ENCODE measurements around the gene NXPH4. TPM values are rescaled to one million over a fixed set of nuclear protein-coding genes. Genes with fewer than 3 reads are reported as not detected.

NXPH4 gene
- total and polyA plus RNA-seq, 9 donors = 0.13 to 0.20 TPM; not detected in 7

GRCh38 chr12:57232156-57232756, 15.7 kb downstream of the NXPH4 start:
- Histone ChIP-seq H3K4me3 (no peak overlapping the region), H3K36me3 (no peaks in the 10 kb centered on the region), H3K27me3 (no peaks in the 10 kb centered on the region), H3K27ac (no peak overlapping the region), H3K9me3 (no peaks in the 10 kb centered on the region), H3K4me1 (ENCODE audit: insufficient read depth) (peaks cover 7% of the 10 kb centered on the region)
- intact Hi-C loops (cut with DNase I) = no loop called here
- WGBS, 3 donors = 85 to 88% (median 87%) methylated on average over 19 of the region's 19 CpGs
- DNase-seq = no peak
- TF ChIP-seq POLR2A (IDR thresholded peaks at IDR 0.05) = no peak
- TF ChIP-seq CTCF (IDR thresholded peaks at IDR 0.05) = no peak
- no peak for TF ChIP-seq EP300 (IDR thresholded peaks at IDR 0.05)

GRCh38 chr12:57233357-57234232, 17.0 kb downstream of the NXPH4 start:
- peaks cover 11% of the 10 kb centered on the region for H3K4me1 ChIP-seq (ENCODE audit: insufficient read depth)
- no peak for TF ChIP-seq CTCF (IDR thresholded peaks at IDR 0.05)
- no peak for TF ChIP-seq EP300 (IDR thresholded peaks at IDR 0.05)
- no peak for TF ChIP-seq POLR2A (IDR thresholded peaks at IDR 0.05)
- intact Hi-C loops (cut with DNase I) = no loop called here

GRCh38 chr12:57234233-57234570, 17.6 kb downstream of the NXPH4 start:
- WGBS, 3 donors = 78 to 95% (median 92%) methylated on average over 3 of the region's 3 CpGs
- intact Hi-C loops (cut with DNase I) = no loop called here
- DNase-seq = no peak
- H3K4me1 ChIP-seq (ENCODE audit: insufficient read depth) = peaks cover 11% of the 10 kb centered on the region
- no peaks in the 10 kb centered on the region for H3K9me3 ChIP-seq
- H3K36me3 ChIP-seq = no peaks in the 10 kb centered on the region
- H3K4me3 ChIP-seq = no peak overlapping the region
- TF ChIP-seq EP300 (IDR thresholded peaks at IDR 0.05) (no peak), CTCF (IDR thresholded peaks at IDR 0.05) (no peak), POLR2A (IDR thresholded peaks at IDR 0.05) (no peak)
- no peak overlapping the region for H3K27ac ChIP-seq
- H3K27me3 ChIP-seq = no peaks in the 10 kb centered on the region

More at GRCh38 chr12:57233357-57234232, 17.0 kb downstream of the NXPH4 start:
- Histone ChIP-seq H3K36me3 (no peaks in the 10 kb centered on the region), H3K9me3 (no peaks in the 10 kb centered on the region), H3K4me3 (no peak overlapping the region), H3K27me3 (no peaks in the 10 kb centered on the region), H3K27ac (no peak overlapping the region)
- DNase-seq = peak in 3 of 5 donors; percentile 20 to 41 (median 34)
- WGBS, 3 donors = 76 to 82% (median 77%) methylated on average over 15 of the region's 15 CpGs

- H3K27ac ChIP-seq = no peak overlapping the region
- 84 to 88% (median 88%) methylated on average over 10 of the region's 10 CpGs for WGBS, 3 donors
Measured at GRCh38 chr12:57234571-57235016, 18.0 kb downstream of the NXPH4 start.

More at GRCh38 chr12:57234571-57235016, 18.0 kb downstream of the NXPH4 start:
- Histone ChIP-seq H3K4me1 (ENCODE audit: insufficient read depth) (peaks cover 11% of the 10 kb centered on the region), H3K9me3 (no peaks in the 10 kb centered on the region), H3K36me3 (no peaks in the 10 kb centered on the region), H3K4me3 (no peak overlapping the region), H3K27me3 (no peaks in the 10 kb centered on the region)
- no peak for DNase-seq
- no peak for TF ChIP-seq CTCF (IDR thresholded peaks at IDR 0.05)
- no peak for TF ChIP-seq POLR2A (IDR thresholded peaks at IDR 0.05)
- no peak for TF ChIP-seq EP300 (IDR thresholded peaks at IDR 0.05)
- intact Hi-C loops (cut with DNase I) = no loop called here
